BE2C (cell line): ENCODE data around the gene C1orf116.

Experiments used
- DNase-seq: peaks from one replicate; pipeline ENCODE4 v3.0.0-alpha.2; 2020
- H3K27me3 ChIP-seq: fragments of 250-450 bp; sonication (Bioruptor Pico); 2 replicates; pipeline ENCODE4 v1.5.1; 2020; ENCODE audit warnings: mild to moderate bottlenecking
- H3K36me3 ChIP-seq: fragments of 250-450 bp; sonication (Bioruptor Pico); 2 replicates; pipeline ENCODE4 v1.5.1; 2020; ENCODE audit warnings: mild to moderate bottlenecking
- H3K4me1 ChIP-seq: fragments of 250-450 bp; sonication (Bioruptor Pico); 2 replicates; pipeline ENCODE4 v1.5.1; 2020
- H3K4me3 ChIP-seq: 2 replicates; pipeline ENCODE4 v1.5.1; 2011; ENCODE audit warnings: low read depth, low read length
- H3K9me3 ChIP-seq: fragments of 250-450 bp; sonication (Bioruptor Pico); 2 replicates; pipeline ENCODE4 v1.5.1; 2020
- CTCF ChIP-seq: IDR thresholded peaks from 2 replicates; pipeline ENCODE4 v1.5.1; 2012; ENCODE audit warnings: mild to moderate bottlenecking, low read depth, low read length

The C1orf116 gene

GRCh38 chr1:207077470-207078377 is 45.2 kb upstream of the C1orf116 start:
- no peak overlapping the region for H3K4me3 ChIP-seq
- TF ChIP-seq CTCF, result peak; percentile 97
- no peaks in the 10 kb centered on the region for H3K4me1 ChIP-seq
- H3K36me3 ChIP-seq, result no peaks in the 10 kb centered on the region
- peaks cover 58% of the 10 kb centered on the region for H3K27me3 ChIP-seq
- no peaks in the 10 kb centered on the region for H3K9me3 ChIP-seq
- DNase-seq, result peak; percentile 59

GRCh38 chr1:207077012-207077411 is 44.5 kb upstream of the C1orf116 start:
- TF ChIP-seq CTCF, result no peak
- no peak overlapping the region for H3K4me3 ChIP-seq
- no peaks in the 10 kb centered on the region for H3K4me1 ChIP-seq
- H3K27me3 ChIP-seq, result peaks cover 58% of the 10 kb centered on the region
- H3K36me3 ChIP-seq, result no peaks in the 10 kb centered on the region
- H3K9me3 ChIP-seq, result no peaks in the 10 kb centered on the region
- no peak for DNase-seq

DNA sequence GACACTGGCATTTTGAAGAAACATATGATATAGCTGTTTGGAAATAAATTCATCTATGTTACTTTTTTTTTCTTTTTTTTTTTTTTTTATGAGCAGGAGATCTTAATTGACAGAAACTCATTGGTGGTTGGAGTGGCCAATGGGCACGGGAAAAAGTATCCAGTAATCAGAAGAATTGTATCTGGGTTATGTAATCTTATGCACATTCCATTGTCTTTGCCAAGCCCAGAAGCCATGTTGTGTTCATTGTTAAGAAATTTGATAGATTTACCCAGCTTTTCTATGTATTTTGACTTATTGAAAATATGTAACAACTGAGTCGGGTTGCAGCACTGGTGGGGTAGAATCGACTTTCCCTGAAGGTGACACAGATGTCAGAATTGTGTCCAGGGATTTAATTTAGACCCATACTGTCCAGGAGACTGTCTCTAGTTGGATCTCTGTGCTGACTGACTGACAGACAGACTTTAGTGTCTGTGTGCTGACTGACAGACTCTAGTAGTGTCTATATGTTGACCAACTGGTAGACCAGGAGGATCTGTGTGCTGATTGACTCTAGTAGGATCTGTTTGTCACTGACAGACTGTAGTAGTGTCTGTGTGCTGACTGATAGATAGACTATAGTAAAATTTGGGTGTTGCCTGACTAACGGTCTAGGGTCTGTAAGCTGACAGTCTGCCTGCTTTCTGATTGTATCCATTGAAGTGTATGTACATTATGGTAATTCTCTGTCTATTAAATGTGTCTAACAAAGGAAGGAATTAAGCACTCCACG is 43.8 kb upstream of the C1orf116 start:
- Histone ChIP-seq H3K4me1 (no peaks in the 10 kb centered on the region), H3K4me3 (no peak overlapping the region), H3K36me3 (no peaks in the 10 kb centered on the region), H3K9me3 (no peaks in the 10 kb centered on the region), H3K27me3 (peaks cover 56% of the 10 kb centered on the region)
- TF ChIP-seq CTCF, result no peak
- no peak for DNase-seq

DNA sequence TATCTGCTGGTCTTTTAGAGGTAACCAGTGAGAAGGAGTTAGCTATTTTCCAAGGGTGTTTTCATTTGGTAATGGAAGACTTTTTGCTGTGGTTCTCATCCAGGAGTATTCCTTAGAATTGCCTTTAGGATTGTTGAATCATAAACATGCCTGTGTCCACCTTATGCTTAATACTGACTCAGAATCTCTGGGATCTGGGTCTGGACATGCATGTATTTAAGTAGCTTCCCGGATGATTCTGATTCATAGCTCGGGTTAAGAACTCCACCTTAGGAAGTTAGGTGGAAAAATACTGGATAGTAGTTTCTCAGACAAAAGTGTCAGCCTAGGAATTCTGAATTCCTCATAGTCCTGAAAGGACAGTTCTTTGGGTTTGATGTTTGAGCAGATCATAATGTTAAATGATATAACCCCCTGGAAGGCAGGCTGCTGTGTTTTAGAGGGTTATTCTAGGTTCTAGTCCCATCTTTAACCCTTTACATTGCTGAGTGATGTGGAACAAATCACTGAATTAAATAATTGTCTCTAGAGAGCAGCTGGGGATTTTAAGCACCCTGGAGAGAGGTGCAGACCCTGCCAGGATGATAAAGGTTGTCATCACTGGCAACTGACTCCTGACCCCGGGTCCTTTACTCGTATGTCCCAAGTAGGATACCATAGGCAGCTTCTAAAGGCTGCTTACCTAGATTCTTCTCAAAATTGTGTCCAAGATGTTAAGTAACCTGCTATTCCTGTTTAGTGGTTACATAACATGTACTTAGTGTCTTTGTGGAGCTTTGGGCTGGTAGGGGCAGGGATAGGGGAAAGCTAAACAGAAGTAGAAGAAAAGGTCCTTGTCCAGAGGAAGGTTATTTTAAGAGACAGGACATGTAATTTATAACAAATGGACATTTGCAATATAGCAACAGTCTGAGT is 41.6 kb upstream of the C1orf116 start:
- DNase-seq, result no peak
- H3K4me1 ChIP-seq, result no peaks in the 10 kb centered on the region
- no peak overlapping the region for H3K4me3 ChIP-seq
- H3K27me3 ChIP-seq, result peaks cover 59% of the 10 kb centered on the region
- no peak for TF ChIP-seq CTCF
- no peaks in the 10 kb centered on the region for H3K9me3 ChIP-seq
- no peaks in the 10 kb centered on the region for H3K36me3 ChIP-seq

DNA sequence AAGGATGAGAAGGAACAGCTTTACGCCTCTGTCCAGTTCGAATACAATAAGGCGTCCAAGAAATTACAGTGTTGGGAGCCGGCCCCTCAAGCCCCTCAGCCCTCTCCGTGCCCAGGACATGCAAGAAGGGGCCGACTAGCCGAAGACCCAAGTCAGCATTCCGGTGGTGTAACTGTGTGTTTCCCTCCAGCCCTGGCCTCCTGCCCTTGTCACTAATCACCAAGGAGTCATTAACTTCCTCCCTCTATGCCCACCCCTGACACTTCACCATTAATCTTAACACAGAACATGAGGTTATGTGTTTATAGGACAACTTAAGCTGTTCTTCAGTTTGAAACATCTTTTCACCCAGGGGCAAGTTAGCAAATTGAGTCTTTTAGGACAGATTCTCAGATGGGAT is 39.7 kb upstream of the C1orf116 start:
- DNase-seq, result no peak
- Histone ChIP-seq H3K27me3 (peaks cover 55% of the 10 kb centered on the region), H3K4me3 (no peak overlapping the region), H3K4me1 (no peaks in the 10 kb centered on the region), H3K36me3 (no peaks in the 10 kb centered on the region), H3K9me3 (no peaks in the 10 kb centered on the region)
- TF ChIP-seq CTCF, result no peak
